Gastrocnemius medialis (tissue), 4 donors: ENCODE measurements around the gene UGT1A8.

Experiments
- POLR2A ChIP-seq, 2 donors: fragments of 450-650 bp; IDR thresholded peaks; one replicate each; pipeline ENCODE4 v1.6.1; 2017; ENCODE audit warnings: antibody characterized with exemption in 2 of 2, mild to moderate bottlenecking in 2 of 2, moderate library complexity in 2 of 2
- TF ChIP-seq, protein P1 (sequence below), 5 experiments: fragments of 450-650 bp in 3 of 5; fragments of 200-600 bp in 2 of 5; sonication (generic) in 2 of 5; IDR thresholded peaks in 4 of 5; conservative IDR thresholded peaks in 1 of 5; 1 replicate in 4 of 5; 2 replicates in 1 of 5; pipeline ENCODE4 v1.5.1; 2016 to 2019; ENCODE audit warnings: antibody characterized with exemption in 5 of 5, mild to moderate bottlenecking in 3 of 5, moderate library complexity in 3 of 5

DNA sequence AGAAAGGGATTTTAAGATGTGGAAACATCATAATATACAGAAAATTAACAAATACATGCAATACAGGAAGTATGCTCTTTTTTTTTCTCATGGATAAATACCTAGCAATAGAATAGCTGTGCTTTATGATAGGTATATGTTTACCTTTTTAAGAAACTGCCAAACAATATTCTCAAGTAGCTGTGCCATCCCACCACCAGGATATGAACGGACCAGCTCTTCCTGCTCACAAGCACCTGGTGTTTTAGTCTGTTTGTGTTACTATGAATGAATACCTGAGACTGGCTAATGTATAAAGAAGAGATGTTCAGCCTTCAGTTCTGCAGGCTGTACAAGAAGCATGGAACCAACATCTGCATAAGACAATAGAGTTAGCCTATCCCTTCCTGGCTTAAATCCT, 19.9 kb upstream of the UGT1A8 start:
- no peak for TF ChIP-seq POLR2A (IDR thresholded peaks at IDR 0.05)
- TF ChIP-seq, protein P1, sequence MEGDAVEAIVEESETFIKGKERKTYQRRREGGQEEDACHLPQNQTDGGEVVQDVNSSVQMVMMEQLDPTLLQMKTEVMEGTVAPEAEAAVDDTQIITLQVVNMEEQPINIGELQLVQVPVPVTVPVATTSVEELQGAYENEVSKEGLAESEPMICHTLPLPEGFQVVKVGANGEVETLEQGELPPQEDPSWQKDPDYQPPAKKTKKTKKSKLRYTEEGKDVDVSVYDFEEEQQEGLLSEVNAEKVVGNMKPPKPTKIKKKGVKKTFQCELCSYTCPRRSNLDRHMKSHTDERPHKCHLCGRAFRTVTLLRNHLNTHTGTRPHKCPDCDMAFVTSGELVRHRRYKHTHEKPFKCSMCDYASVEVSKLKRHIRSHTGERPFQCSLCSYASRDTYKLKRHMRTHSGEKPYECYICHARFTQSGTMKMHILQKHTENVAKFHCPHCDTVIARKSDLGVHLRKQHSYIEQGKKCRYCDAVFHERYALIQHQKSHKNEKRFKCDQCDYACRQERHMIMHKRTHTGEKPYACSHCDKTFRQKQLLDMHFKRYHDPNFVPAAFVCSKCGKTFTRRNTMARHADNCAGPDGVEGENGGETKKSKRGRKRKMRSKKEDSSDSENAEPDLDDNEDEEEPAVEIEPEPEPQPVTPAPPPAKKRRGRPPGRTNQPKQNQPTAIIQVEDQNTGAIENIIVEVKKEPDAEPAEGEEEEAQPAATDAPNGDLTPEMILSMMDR (IDR thresholded peaks at IDR 0.05 in 4 of 5, conservative IDR thresholded peaks at IDR 0.05 in 1 of 5): no peak
